Activated T-cell treated with anti-CD3 and anti-CD28 coated beads, Interleukin-2, amount 50 U/mL, for 4 hours (primary cell): ENCODE data around the gene NUDT16L1. TPM values are rescaled to one million over a fixed set of nuclear protein-coding genes. Genes with fewer than 3 reads are reported as not detected.

ENCODE experiments used
- ATAC-seq, 2 donors: fragments of 200-7000 bp; cut with Tn5 transposase; one replicate each; pipeline ENCODE4 v1.10.0; 2021
- DNase-seq: peaks from one replicate; pipeline ENCODE4 v3.0.0-alpha.2; 2020
- H3K27me3 Mint-ChIP-seq: one replicate; pipeline ENCODE4 v1.8.0; 2021; ENCODE audit warnings: low read depth, mixed read lengths
- H3K36me3 Mint-ChIP-seq: one replicate; pipeline ENCODE4 v1.8.0; 2022; ENCODE audit warnings: mixed read lengths; ENCODE audit not compliant: insufficient read depth
- H3K4me1 Mint-ChIP-seq: one replicate; pipeline ENCODE4 v1.8.0; 2021; ENCODE audit warnings: low read depth, mixed read lengths
- H3K4me3 Mint-ChIP-seq: one replicate; pipeline ENCODE4 v1.8.0; 2021; ENCODE audit warnings: mild to moderate bottlenecking, moderate library complexity, mixed read lengths
- H3K9me3 Mint-ChIP-seq: one replicate; pipeline ENCODE4 v1.8.0; 2021; ENCODE audit warnings: mixed read lengths
- total RNA-seq, 3 donors: library from RNA; stranded (reverse); gene quantifications; one replicate each; pipeline ENCODE4 v1.2.1, GENCODE V29; 2021

Gene NUDT16L1
- total RNA-seq, 3 donors from 2014 or later, result 53.1 to 56.8 (median 54.1) TPM

DNA sequence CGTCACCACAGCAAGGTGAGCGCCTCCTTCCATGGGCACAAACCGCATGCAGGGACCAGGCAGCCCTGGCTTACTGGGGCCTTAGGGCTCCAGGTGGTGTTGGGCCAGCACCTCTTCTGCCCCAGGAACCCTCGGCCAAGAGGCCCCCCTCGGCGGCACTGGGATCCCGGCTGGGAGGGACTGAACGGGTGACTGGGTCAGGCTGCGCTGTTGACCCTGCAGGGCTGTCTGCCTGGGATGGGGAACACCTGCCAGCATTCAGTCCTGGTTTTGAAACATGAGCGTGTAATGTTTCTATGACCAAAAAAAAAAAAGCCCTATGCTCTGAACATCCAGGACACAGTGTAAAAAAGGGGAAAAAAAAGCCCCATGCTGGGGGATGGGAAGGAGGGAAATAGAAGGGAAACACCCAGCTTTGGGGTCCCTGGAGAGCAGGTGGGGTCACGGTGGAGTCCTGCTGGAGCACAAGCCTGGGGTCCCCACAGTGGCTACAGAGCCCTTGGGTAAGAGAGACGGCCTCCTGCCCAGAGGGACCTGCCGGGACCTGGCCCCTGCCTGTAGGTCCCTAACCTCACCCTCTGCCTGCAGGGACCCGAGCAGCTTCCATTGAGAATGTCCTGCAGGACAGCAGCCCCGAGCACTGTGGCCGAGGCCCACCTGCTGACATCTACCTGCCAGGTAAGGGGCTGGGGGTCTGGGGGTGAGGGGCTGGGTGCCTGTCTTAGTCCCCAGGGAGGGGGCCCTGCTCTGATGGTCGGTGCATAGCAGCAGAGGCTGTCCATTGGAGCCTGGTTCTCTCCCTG lies 9.9 kb upstream of the NUDT16L1 start:
- Mint-ChIP-seq H3K27me3 (no peaks in the 10 kb centered on the region), H3K4me3 (no peak overlapping the region)
- ATAC-seq, result no peak

DNA sequence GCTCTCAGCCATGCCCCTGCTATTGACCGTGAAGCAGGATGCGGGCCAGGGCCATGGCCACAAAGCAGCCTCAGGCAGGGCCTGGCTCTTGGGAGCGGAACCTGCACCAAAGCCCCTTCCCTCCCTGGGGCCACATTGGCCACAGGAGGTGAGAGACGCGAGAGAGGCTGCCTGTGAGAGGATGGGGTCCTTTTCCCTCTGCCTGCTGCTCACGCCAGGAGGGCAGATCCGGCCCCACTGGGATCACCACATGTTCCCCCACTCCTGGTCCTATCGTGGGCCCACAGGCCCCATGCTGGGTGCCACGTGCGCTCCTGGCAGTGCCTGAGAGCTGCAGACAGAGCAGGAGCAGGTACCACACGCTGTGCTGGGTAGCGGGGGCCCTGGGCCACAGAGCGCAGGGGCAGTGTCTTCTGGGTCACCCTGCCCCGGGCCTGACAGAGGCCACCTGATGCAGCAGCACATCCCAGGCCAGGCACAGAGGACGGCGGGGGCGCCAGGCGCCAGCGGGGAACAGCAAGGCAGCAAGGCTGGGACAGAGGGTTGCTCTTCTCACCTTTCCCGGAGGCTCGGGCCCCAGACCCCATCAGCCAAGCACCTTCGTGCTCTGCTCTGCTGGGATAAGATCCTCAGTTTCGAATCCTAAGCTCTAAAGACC lies 9.2 kb upstream of the NUDT16L1 start:
- no peaks in the 10 kb centered on the region for H3K27me3 Mint-ChIP-seq
- H3K9me3 Mint-ChIP-seq, result no peaks in the 10 kb centered on the region
- H3K4me3 Mint-ChIP-seq, result no peak overlapping the region
- H3K4me1 Mint-ChIP-seq, result no peaks in the 10 kb centered on the region
- ATAC-seq (no peak), DNase-seq (no peak)
- H3K36me3 Mint-ChIP-seq, result peaks cover 5% of the 10 kb centered on the region

More for the DNA sequence above, 9.9 kb upstream of the NUDT16L1 start:
- no peaks in the 10 kb centered on the region for H3K9me3 Mint-ChIP-seq
- DNase-seq, result no peak
- H3K36me3 Mint-ChIP-seq, result peaks cover 5% of the 10 kb centered on the region
- peaks cover under 1% of the 10 kb centered on the region for H3K4me1 Mint-ChIP-seq

DNA sequence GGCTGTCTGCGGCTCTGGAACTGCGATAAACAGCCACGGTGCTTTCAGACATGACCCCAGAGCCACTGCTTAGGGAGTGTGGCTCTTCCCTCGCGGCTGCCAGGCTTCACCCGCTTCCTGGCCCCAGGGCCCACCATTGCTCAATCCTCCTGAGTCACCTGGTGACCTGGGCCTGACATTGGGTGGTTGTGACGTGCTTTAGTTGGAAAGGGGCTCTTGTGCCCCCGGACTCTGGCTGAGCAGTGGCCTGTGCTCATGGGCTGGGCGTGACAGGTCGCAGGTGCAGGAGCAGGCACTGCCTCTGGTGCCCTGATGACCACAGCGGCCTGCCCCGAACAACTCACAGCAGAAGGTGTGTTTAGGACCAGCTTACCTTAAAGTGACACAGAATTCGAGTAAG lies 8.6 kb upstream of the NUDT16L1 start:
- DNase-seq (no peak), ATAC-seq (no peak)
- Mint-ChIP-seq H3K27me3 (no peaks in the 10 kb centered on the region), H3K4me1 (no peaks in the 10 kb centered on the region), H3K9me3 (no peaks in the 10 kb centered on the region), H3K4me3 (no peak overlapping the region), H3K36me3 (peaks cover 5% of the 10 kb centered on the region)

DNA sequence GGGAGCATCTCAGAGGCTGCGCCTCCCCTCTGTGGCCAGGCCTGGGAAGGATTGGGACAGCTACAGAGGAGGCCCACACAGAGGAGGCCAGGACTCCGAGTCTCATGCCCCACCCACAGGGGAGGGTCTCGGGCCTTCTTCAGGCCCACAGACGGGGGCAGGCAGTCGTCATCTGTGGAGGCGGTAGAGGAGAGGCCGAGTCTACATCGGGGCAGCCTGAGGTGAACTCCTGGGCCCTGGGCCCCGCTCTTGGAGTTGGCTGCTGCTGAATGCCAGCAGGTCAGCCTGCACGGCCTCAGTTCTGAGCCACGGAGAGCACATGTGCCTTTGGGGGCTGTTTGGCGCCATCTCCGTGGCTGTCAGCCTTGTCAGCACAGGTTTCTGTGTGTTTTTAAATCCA lies 8.1 kb upstream of the NUDT16L1 start:
- H3K27me3 Mint-ChIP-seq, result no peaks in the 10 kb centered on the region
- peaks cover 5% of the 10 kb centered on the region for H3K36me3 Mint-ChIP-seq
- H3K4me1 Mint-ChIP-seq, result no peaks in the 10 kb centered on the region
- no peak overlapping the region for H3K4me3 Mint-ChIP-seq
- no peak for DNase-seq
- no peak for ATAC-seq
- H3K9me3 Mint-ChIP-seq, result no peaks in the 10 kb centered on the region

DNA sequence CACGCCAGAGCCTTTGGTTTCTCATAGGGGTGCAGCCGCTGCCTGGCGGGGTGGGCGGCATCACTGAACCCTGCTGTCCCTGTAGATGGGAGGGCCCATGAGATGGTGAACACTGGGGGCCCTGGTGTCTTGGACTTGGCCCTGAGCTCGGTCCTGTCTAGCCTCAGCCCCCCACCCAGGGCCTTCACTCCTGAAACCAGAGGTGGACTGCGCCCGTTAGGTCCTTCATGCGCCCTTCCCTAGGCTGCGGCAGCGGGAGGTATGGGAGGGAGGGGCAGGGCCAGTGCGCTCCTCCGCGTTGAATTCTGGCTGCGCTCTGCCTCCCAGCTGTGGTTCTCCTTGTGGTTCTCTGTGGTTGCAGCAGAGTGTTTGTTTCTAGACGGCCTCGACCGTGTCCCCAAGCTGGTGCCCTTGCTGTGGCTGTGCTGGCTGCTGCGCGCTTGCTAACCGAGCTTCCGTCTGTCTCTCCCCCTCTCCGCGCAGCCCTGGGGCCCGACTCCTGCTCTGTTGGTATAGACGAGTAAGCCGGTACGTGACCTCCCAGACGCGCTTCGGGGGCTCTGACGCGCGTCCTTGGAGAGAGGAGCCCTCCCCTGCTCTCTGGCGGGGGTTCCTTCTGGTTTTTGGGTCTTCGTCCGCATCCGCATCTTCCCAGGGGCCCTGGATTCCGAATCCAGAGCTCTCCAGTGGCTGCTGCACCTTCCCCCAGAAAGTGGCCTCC lies 7.4 kb upstream of the NUDT16L1 start:
- no peak for DNase-seq
- peaks cover 5% of the 10 kb centered on the region for H3K36me3 Mint-ChIP-seq
- ATAC-seq, result no peak
- H3K9me3 Mint-ChIP-seq, result no peaks in the 10 kb centered on the region
- H3K4me1 Mint-ChIP-seq, result no peaks in the 10 kb centered on the region
- no peak overlapping the region for H3K4me3 Mint-ChIP-seq
- no peaks in the 10 kb centered on the region for H3K27me3 Mint-ChIP-seq

DNA sequence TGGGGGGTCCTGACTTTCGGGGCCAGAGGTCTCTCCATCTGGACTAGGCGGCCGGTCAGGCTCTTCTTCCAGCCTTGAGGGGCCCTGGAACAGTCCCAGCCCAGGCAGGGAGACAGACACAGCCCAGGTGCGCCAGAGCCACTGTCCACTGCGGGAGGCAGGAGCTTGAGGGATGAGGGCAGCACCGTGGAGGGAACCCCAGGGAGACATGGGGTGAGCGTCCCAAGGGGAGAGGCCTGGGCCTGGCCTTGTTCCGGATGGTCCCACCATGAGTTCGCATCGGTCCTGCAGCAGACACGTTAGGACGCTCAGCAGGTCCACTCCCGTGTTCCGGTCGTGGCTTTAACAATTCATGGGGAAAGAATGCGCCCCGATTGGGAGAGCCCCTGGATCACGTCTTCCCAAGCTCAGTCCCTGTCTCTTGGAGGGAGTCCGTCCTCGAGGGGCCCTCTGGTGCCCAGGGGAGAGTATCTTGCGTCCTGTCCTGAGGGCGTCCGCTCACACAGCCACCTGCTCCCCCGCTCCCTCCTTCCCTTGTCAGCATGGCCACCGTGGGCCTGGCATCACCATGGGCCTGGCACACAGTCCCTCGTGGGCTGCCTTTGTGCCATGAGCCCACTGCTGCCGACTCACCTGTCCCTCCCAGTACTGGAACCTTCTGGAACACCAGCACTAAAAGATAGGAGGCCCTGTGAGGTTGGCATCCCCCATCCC lies 6.7 kb upstream of the NUDT16L1 start:
- H3K4me1 Mint-ChIP-seq, result no peaks in the 10 kb centered on the region
- ATAC-seq, result no peak
- H3K9me3 Mint-ChIP-seq, result no peaks in the 10 kb centered on the region
- H3K4me3 Mint-ChIP-seq, result no peak overlapping the region
- peaks cover 5% of the 10 kb centered on the region for H3K36me3 Mint-ChIP-seq
- DNase-seq, result no peak
- H3K27me3 Mint-ChIP-seq, result no peaks in the 10 kb centered on the region

DNA sequence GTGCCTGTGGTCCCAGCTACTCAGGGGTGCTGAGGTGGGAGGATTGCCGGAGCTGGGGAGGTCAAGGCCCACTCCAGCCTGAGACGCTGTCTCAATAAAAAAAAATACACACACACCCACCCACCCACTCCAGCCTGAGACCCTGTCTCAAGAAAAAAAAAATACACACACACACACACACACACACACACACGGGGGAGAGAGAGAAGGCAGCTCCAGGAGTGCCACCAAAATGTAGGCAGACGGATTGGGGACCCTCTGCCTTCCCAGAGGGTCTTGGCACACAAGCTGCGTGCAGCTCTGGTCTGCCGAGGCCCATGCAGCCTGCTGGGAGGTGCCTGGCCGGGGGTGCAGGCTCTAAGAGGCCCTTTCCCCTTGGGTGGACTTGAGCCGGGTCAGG lies 5.9 kb upstream of the NUDT16L1 start:
- Mint-ChIP-seq H3K27me3 (no peaks in the 10 kb centered on the region), H3K9me3 (no peaks in the 10 kb centered on the region), H3K36me3 (peaks cover 5% of the 10 kb centered on the region), H3K4me3 (no peak overlapping the region), H3K4me1 (peaks cover 2% of the 10 kb centered on the region)
- DNase-seq, result no peak
- ATAC-seq, result no peak

DNA sequence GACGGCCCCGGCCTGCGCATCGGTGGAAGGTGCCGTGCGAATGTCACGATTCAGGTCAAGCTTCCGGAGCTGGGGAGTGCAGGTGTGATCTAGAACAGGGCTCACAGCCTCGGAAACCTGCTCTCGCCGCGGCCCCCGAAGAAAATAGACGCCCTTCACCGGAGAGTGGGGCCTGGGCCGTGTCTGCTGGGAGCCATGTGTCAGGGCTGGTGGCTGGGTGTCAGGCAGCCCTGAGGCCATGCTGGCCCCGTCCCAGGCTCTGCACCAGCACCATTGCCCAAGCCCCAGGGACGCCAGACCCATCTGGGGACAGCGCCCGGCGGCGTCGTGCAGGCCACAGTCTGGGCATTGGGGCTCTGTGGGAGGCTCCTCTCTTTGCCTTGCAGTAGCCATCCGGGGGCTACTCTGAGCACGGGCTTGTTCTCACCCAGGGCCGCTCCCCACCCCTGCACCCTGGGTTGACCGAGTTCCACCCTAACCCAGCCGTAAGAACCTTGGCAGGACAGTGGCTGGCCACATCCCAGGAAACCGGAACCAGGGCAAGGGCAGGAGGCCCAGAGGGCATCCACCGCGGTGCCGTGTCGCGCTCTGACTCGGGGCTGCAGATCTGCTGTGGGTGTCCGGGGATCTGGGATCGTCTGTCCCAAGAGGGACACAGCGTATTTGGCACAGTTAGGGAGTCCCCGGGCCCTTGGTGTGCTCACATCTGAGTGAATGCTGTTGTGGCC lies 5.3 kb upstream of the NUDT16L1 start:
- DNase-seq (no peak), ATAC-seq (no peak)
- no peaks in the 10 kb centered on the region for H3K27me3 Mint-ChIP-seq
- H3K36me3 Mint-ChIP-seq, result peaks cover 5% of the 10 kb centered on the region
- no peaks in the 10 kb centered on the region for H3K9me3 Mint-ChIP-seq
- H3K4me3 Mint-ChIP-seq, result no peak overlapping the region
- peaks cover 6% of the 10 kb centered on the region for H3K4me1 Mint-ChIP-seq

DNA sequence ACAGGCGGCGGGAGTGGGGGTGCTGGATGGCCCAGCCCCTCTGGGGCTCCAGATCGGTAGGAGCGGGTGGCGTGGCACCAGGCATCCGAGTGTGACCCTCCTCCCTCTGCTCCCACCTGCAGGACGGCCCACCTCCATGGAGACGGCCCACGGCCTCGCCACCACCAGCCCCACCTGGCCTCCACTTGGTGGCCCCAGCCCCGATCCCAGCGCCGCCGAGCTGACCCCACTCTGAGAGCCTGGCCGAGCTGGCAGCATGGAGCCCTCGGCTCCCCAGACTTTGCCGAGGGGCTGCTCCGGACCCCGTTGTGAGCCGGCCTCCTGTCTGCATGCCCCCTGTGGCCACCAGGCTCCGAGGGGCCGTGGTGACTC lies 4.7 kb upstream of the NUDT16L1 start:
- Mint-ChIP-seq H3K4me3 (no peak overlapping the region), H3K36me3 (peaks cover 5% of the 10 kb centered on the region), H3K9me3 (no peaks in the 10 kb centered on the region), H3K27me3 (no peaks in the 10 kb centered on the region), H3K4me1 (peaks cover 6% of the 10 kb centered on the region)
- ATAC-seq (no peak), DNase-seq (no peak)

DNA sequence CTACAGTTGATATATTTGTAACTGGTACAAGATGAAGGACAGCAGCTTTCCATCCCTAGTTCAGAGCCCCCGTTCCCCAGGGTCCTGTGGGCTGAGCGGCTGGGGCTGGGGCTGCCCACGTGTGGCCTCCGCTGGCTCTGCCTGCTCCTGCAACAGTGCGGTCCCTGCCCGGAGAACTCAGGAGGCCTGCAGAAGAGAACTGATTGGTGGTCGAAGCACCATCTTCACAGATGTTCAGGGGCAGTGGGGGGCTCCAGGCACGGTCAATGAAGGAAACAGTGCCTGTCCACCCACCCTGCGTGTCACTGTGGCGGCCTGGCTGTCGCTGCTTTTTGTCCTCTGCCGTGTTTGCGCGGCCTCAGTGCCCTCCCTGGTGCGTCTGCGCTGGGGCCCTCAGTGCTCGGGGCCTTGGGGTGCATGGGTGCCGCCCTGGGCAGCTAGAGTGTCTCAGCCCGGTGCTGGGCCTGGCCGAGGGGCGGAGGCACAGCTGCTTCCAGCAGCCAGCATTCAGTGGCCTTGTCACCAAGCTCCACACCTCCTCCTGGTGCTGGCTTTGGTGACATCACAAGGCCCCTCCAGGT lies 4.2 kb upstream of the NUDT16L1 start:
- DNase-seq (no peak), ATAC-seq (no peak)
- Mint-ChIP-seq H3K9me3 (no peaks in the 10 kb centered on the region), H3K4me3 (no peak overlapping the region), H3K36me3 (peaks cover 5% of the 10 kb centered on the region), H3K4me1 (peaks cover 6% of the 10 kb centered on the region), H3K27me3 (no peaks in the 10 kb centered on the region)

DNA sequence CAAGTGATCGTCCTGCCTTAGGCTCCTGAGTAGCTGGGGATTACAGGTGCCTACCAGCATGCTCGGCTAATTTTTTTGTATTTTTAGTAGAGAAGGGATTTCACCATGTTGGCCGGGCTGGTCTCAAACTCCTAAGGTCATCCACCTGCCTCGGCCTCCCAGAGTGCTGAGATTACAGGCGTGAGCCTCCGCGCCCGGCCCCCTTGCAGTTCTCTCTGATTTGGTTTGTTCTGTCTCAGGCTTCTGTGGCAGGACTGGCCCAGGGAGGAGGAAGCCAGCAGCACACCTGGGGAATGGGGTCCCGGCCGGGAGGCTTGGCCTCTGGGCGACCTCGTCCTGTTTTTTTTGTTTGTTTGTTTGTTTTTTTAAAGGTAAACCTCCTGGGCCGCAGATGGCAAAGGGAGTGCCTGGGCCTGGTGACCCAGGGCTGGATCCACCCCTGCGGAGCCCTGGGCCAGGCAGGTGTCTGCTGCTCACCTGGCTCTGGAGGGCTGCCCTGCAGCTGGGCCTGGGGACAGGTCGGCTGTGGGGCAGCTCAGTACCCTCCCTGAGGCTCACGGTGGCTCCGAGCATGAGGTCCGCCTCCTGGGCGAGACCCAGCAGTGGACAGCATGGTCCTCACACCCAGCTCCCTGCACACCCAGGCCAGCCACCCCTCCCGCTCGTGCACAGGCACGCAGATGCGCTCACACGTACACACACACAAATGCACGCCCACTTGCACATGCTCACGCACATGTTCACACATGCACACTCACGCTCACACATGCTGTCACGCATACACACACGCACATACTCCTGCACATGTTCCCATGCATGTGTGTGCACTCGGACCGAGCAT lies 3.3 kb upstream of the NUDT16L1 start:
- H3K36me3 Mint-ChIP-seq, result peaks cover 1% of the 10 kb centered on the region
- H3K9me3 Mint-ChIP-seq, result no peaks in the 10 kb centered on the region
- no peaks in the 10 kb centered on the region for H3K27me3 Mint-ChIP-seq
- peaks cover 7% of the 10 kb centered on the region for H3K4me1 Mint-ChIP-seq
- DNase-seq (no peak), ATAC-seq (no peak)
- H3K4me3 Mint-ChIP-seq, result no peak overlapping the region

DNA sequence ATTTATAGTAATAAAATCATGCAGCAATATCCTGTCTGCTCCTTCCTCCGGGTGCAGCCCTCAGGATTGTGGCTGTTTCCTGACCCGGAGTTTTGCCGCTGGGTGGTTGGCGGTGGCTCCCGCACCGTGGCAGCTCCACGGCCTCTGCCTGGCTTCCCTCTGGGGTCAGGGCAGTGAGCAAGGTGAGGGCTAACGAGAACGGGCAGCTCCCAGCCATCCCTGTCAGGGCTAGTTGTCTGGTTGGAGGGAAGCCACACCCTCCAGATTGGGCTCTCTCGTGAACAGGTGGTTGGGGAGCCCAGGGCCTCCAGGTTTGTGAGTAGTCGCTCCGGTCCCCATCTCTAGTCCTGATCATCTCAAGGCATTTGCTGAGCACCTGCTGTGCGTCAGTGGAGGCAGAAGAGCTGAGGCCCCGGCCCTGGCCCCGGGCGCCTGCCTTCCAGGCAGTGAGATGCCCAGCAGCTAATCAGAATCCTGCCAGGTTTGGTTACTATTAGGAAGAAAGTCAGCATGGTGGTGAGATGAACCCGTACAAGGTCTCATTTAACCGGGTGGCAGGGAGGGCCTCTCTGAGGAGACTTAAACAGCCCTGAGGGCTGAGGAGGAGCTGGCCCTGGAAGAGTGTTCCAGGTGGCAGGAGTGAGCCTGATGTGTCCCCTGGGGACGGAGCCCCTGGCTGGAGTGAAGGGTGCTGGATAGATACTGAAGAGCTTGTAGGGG lies 2.3 kb upstream of the NUDT16L1 start:
- no peak for DNase-seq

More for the DNA sequence above, 2.3 kb upstream of the NUDT16L1 start:
- Mint-ChIP-seq H3K36me3 (no peaks in the 10 kb centered on the region), H3K4me3 (peak overlapping the region; percentile 37), H3K9me3 (no peaks in the 10 kb centered on the region), H3K4me1 (peaks cover 13% of the 10 kb centered on the region), H3K27me3 (no peaks in the 10 kb centered on the region)
- ATAC-seq, result no peak
